Esophagus squamous epithelium (tissue), 5 donors: ENCODE results near the gene PON2. TPM values are rescaled to one million over a fixed set of nuclear protein-coding genes. Genes with fewer than 3 reads are reported as not detected.

ENCODE experiments used
- DNase-seq: peaks from one replicate; lab custom pipeline; 2025; lab: John Stamatoyannopoulos, UW
- H3K27ac ChIP-seq, 4 donors: fragments of 200-600 bp; sonication (generic); one replicate each; pipeline ENCODE4 v1.5.1; 2016 to 2019; ENCODE audit warnings: mild to moderate bottlenecking in 1 of 4
- H3K27me3 ChIP-seq, 4 donors: fragments of 200-600 bp; sonication (generic); 1 replicate in 3 of 4; 2 replicates in 1 of 4; pipeline versions ENCODE4 v1.5.1 to v1.6.0; 2017 to 2021; ENCODE audit warnings: antibody characterized with exemption in 1 of 4
- H3K36me3 ChIP-seq, 3 donors: fragments of 200-600 bp; sonication (generic); one replicate each; pipeline ENCODE4 v1.5.1; 2016 to 2019
- H3K4me1 ChIP-seq, 3 donors: fragments of 200-600 bp; sonication (generic); one replicate each; pipeline ENCODE4 v1.5.1; 2017 to 2019
- H3K4me3 ChIP-seq, 4 donors: fragments of 200-600 bp; sonication (generic); 1 replicate in 3 of 4; 2 replicates in 1 of 4; pipeline ENCODE4 v1.5.1; 2016 to 2019; ENCODE audit warnings: mild to moderate bottlenecking in 2 of 4, moderate library complexity in 1 of 4
- H3K9me3 ChIP-seq, 3 donors: fragments of 200-600 bp; sonication (generic); one replicate each; pipeline ENCODE4 v1.5.1; 2016 to 2019
- CTCF ChIP-seq, 6 experiments: fragments of 450-650 bp in 4 of 6; fragments of 200-600 bp in 2 of 6; sonication (generic) in 2 of 6; IDR thresholded peaks; one replicate each; pipeline ENCODE4 v1.5.1; 2016 to 2019; ENCODE audit warnings: antibody characterized with exemption in 6 of 6, mild to moderate bottlenecking in 4 of 6, moderate library complexity in 4 of 6
- POLR2A ChIP-seq, 4 donors: fragments of 450-650 bp; IDR thresholded peaks; one replicate each; pipeline ENCODE4 v1.6.1; 2017; ENCODE audit warnings: antibody characterized with exemption in 4 of 4, mild to moderate bottlenecking in 4 of 4, moderate library complexity in 3 of 4
- WGBS, 2 donors: methylation state at CpG; one replicate each; pipeline ENCODE4 v1.1.5; 2018; 5-methylcytosine and 5-hydroxymethylcytosine counted together
- intact Hi-C: fragments of 100-400 bp; cut with DNase I; formaldehyde crosslinking; loops from one replicate; pipeline ENCODE4 v1.15.0; 2022
- total RNA-seq, 4 donors: library from RNA; depleted of rRNA; stranded (reverse); fragments of >200 nt; gene quantifications; one replicate each; pipeline ENCODE4 v1.1.0, GENCODE V29; 2016
- donor health status: DM: yes; HTN: yes; CAD: no.

The PON2 gene
- total RNA-seq, 4 donors from 2014 or later, result 28.0 to 70.9 (median 52.3) TPM

DNA sequence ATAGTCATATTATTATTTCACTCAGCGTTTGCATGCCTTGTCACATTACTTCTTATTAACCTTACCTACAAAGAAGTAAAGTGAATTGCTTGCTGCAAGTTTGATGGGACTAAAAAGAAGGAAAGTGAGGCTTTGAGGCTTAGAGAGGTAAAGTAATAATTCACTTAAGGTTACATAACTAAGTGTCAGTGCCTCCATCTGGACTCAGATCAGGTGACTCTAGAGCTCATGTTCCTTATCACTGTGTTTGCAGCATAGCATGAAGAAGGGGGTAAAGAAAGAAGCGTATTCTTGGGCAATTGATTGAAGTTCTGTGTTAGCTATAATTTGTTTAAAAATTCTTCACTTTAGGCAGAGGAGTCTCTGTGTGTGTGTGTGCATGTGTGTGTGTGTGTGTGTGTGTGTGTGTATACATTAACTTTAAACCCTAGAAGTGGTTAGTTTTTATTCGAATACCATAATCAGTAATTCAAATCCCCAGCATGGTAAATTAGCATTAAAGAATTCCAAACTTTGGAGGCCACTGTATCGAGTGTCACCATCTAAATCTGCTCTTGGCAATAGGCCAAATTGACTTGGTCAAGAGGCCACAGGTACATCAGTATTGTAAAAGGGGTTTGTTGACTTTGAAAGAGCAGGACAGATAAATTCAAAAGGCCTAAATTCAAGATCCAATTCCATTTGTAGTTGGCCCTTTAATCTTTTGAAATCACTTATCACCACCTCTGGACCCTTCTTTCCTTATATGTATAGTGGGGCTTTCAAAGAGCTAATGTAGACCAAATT is 36.5 kb downstream of the PON2 start:
- no peak overlapping the region for H3K27ac ChIP-seq
- intact Hi-C loops, result no loop called here
- whole genome bisulfite sequencing, 2 donors, result 87 to 92% methylated on average over 4 of the region's 4 CpGs
- peaks cover 0 to 9% (median 0%) of the 10 kb centered on the region in 3 donors for H3K36me3 ChIP-seq
- peaks cover 0 to 19% (median 0%) of the 10 kb centered on the region in 4 donors for H3K27me3 ChIP-seq
- H3K9me3 ChIP-seq, result no peaks in the 10 kb centered on the region
- H3K4me3 ChIP-seq, result no peak overlapping the region
- DNase-seq, result no peak
- peaks cover 0 to 19% (median 0%) of the 10 kb centered on the region in 3 donors for H3K4me1 ChIP-seq
- TF ChIP-seq POLR2A (IDR thresholded peaks at IDR 0.05) (no peak), CTCF (IDR thresholded peaks at IDR 0.05) (no peak)

- H3K27ac ChIP-seq, result no peak overlapping the region
- no peak for DNase-seq
- H3K9me3 ChIP-seq, result no peaks in the 10 kb centered on the region
- TF ChIP-seq POLR2A (IDR thresholded peaks at IDR 0.05) (no peak), CTCF (IDR thresholded peaks at IDR 0.05) (no peak)
- 56 to 73% methylated on average over 3 of the region's 3 CpGs for WGBS, 2 donors
- peaks cover 0 to 19% (median 0%) of the 10 kb centered on the region in 3 donors for H3K4me1 ChIP-seq
- intact Hi-C loops, result no loop called here
- H3K27me3 ChIP-seq, result peaks cover 0 to 19% (median 0%) of the 10 kb centered on the region in 4 donors
- H3K36me3 ChIP-seq, result peaks cover 0 to under 1% (median 0%) of the 10 kb centered on the region in 3 donors
- peak overlapping the region in 2 of 4 donors; percentile 55 to 65 for H3K4me3 ChIP-seq
Measured at GRCh38 chr7:95397381-95397780, 37.4 kb downstream of the PON2 start.

GRCh38 chr7:95396136-95397032 is 38.4 kb downstream of the PON2 start, which contains the start of gene PON3:
Gene PON3 (minus strand): TSS chr7:95396375. CDS start chr7:95396350, 25 bp downstream.
- TF ChIP-seq CTCF (IDR thresholded peaks at IDR 0.05), result peak in 4 of 6 experiments; percentile 11 to 48 (median 14)
- no peak for TF ChIP-seq POLR2A (IDR thresholded peaks at IDR 0.05)
- H3K36me3 ChIP-seq, result no peaks in the 10 kb centered on the region
- DNase-seq, result no peak
- intact Hi-C loops, result no loop called here
- peaks cover 0 to 19% (median 0%) of the 10 kb centered on the region in 3 donors for H3K4me1 ChIP-seq
- no peaks in the 10 kb centered on the region for H3K9me3 ChIP-seq
- H3K4me3 ChIP-seq, result peak within 1 kb of the TSS; percentile 47 to 65 (median 51)
- 6 to 32% methylated on average over 8 to 30 of the region's 68 CpGs for WGBS, 2 donors
- H3K27ac ChIP-seq, result peak within 1 kb of the TSS in 3 of 4 donors; percentile 16 to 47 (median 44)
- peaks cover 0 to 19% (median 0%) of the 10 kb centered on the region in 4 donors for H3K27me3 ChIP-seq

- Histone ChIP-seq H3K9me3 (no peaks in the 10 kb centered on the region), H3K27ac (no peak overlapping the region), H3K4me3 (peak overlapping the region; percentile 47 to 65 (median 51)), H3K4me1 (peaks cover 0 to 19% (median 0%) of the 10 kb centered on the region in 3 donors), H3K36me3 (no peaks in the 10 kb centered on the region), H3K27me3 (peaks cover 0 to 19% (median 0%) of the 10 kb centered on the region in 4 donors)
- DNase-seq, result no peak
- intact Hi-C loops, result no loop called here
- TF ChIP-seq POLR2A (IDR thresholded peaks at IDR 0.05) (no peak), CTCF (IDR thresholded peaks at IDR 0.05) (no peak)
- WGBS, 2 donors, result 64 to 77% methylated on average over 11 of the region's 11 CpGs
Measured at GRCh38 chr7:95395755-95396135, 39.1 kb downstream of the PON2 start.
